GM19463 (cell line): ENCODE measurements around the gene CHRNB1.

ENCODE experiments used
- ATAC-seq: cut with Tn5 transposase; IDR thresholded peaks from one replicate; pipeline ENCODE4 v1.9.1; 2021; ENCODE audit warnings: mild to moderate bottlenecking, moderate library complexity; ENCODE audit not compliant: unreplicated experiment

Gene CHRNB1

DNA sequence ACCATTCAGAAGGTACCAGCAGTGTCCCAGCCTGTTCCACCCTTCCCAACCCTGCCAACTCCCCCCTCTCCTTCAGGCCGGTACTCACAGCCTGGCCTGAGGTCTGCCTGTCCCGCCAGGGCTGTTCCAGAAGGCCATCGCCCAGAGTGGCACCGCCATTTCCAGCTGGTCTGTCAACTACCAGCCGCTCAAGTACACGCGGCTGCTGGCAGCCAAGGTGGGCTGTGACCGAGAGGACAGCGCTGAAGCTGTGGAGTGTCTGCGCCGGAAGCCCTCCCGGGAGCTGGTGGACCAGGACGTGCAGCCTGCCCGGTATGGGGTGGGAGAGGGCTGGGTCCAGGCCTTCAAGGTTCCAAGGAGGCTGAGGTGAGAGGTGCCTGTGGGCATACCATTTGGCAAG is 30.0 kb upstream of the CHRNB1 start:
- ATAC-seq, result no peak

DNA sequence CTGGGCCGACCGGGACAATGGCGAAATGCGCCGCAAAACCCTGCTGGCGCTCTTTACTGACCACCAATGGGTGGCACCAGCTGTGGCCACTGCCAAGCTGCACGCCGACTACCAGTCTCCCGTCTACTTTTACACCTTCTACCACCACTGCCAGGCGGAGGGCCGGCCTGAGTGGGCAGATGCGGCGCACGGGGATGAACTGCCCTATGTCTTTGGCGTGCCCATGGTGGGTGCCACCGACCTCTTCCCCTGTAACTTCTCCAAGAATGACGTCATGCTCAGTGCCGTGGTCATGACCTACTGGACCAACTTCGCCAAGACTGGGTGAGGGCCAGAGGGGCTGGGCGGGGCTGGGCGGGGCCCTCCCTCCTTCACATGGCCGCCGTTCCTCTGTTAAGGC is 29.1 kb upstream of the CHRNB1 start:
- ATAC-seq, result no peak

- no peak for ATAC-seq
Measured at GRCh38 chr17:7416323-7416722, 28.5 kb upstream of the CHRNB1 start.

DNA sequence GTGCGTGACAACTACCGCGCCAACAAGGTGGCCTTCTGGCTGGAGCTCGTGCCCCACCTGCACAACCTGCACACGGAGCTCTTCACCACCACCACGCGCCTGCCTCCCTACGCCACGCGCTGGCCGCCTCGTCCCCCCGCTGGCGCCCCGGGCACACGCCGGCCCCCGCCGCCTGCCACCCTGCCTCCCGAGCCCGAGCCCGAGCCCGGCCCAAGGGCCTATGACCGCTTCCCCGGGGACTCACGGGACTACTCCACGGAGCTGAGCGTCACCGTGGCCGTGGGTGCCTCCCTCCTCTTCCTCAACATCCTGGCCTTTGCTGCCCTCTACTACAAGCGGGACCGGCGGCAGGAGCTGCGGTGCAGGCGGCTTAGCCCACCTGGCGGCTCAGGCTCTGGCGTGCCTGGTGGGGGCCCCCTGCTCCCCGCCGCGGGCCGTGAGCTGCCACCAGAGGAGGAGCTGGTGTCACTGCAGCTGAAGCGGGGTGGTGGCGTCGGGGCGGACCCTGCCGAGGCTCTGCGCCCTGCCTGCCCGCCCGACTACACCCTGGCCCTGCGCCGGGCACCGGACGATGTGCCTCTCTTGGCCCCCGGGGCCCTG is 27.7 kb upstream of the CHRNB1 start:
- no peak for ATAC-seq

- ATAC-seq, result no peak
Measured at GRCh38 chr17:7418472-7419152, 26.2 kb upstream of the CHRNB1 start.

GRCh38 chr17:7419819-7420610 is 24.8 kb upstream of the CHRNB1 start, which contains the start of gene SPEM1:
SPEM1 (plus strand) TSS chr17:7420324; CDS start chr17:7420385, 61 bp downstream.
- ATAC-seq, result no peak

- no peak for ATAC-seq
Measured at GRCh38 chr17:7421186-7421585, 23.7 kb upstream of the CHRNB1 start.

DNA sequence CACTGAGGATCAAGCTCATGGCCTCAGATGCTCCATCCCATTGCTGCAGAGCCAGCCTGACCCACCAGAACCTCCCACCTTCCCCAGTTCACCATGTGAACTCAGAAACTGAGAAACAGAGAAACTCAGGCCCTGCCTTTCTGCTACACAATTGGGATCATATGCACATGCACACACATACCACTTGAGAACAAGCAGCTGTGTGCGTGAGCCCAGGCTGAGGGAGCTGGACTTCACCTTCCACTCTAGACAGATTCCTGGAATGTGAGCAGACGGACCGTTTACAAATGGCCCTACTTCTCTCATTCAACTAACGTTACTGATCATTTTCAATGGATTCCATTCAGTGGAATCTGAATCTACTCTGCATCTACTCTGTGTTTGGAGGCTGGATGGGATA is 21.2 kb upstream of the CHRNB1 start:
- no peak for ATAC-seq

DNA sequence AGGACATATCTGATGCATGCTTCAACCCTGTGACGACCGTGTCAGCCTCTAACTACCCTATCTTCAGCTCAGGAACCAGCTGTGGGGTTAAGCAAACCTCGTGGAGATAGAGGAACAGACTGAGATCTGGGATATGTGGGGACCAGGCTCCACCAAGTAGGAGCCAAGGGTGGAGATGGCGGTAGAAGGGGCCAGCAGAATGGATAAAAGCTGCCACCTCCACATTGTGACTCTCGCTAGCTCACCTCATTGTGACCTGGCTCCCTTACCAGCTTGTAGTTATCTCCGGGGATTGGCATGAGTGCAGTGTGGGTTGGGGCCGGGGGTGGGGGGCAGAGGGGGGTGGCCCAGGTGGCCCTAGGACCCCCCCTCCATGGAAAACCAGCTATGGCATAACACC is 19.5 kb upstream of the CHRNB1 start, which contains the start of gene SPEM2:
Gene SPEM2, plus strand, starts transcription at position 301 of the 400 bp plus-strand sequence. Its CDS starts 73 bp downstream, at position 374.
- ATAC-seq, result no peak

- ATAC-seq, result no peak
Measured at GRCh38 chr17:7425756-7426155, 19.1 kb upstream of the CHRNB1 start.

- ATAC-seq, result no peak
Measured at GRCh38 chr17:7426203-7426863, 18.5 kb upstream of the CHRNB1 start.

GRCh38 chr17:7426896-7427489 is 17.9 kb upstream of the CHRNB1 start:
- no peak for ATAC-seq

DNA sequence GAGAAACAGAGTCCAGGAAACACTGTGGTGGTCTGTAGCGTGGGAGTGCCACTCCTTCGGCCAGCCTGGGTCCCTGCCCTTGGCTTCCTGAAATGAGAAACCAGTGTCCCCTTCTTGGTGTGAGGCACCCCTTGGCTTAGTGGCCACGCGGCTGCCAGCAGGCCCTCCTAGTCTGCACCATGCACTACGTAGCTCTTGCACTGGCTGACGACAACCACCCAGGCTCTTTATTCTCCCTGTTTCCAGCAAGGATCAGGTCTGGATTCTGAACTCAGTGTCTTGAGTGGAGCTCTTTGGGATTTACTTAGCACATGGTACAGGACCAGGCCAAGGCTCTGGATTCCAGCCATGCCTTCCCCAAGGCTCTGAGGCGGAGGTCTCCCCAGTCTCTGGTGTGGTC is 17.3 kb upstream of the CHRNB1 start:
- ATAC-seq, result no peak

DNA sequence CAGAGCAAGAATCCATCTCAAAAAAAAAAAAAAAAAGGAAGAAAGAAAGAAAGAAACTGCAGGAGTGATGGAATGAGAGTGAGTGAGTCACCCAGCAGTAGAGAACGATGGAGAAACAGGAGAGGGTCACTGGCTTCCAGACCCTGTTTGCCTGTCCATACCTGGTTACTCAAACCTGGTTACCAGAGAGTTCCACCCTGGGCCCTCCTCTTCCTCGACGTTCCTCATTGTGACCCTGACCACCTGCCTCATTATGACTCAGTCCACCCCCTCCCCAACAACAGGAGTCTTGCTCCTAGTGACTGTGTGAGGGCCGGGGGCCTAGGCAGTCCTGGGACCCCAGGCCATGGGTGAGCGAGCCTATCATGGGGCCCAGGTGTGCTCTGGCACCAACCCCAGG is 16.3 kb upstream of the CHRNB1 start, which contains the start of gene SPEM3:
Gene SPEM3, plus strand, starts transcription at position 301 of the 400 bp plus-strand sequence. Its CDS starts 46 bp downstream, at position 347.
- ATAC-seq, result no peak

GRCh38 chr17:7429722-7430121 is 15.1 kb upstream of the CHRNB1 start:
- ATAC-seq, result no peak

- no peak for ATAC-seq
Measured at GRCh38 chr17:7431231-7431630, 13.6 kb upstream of the CHRNB1 start.

DNA sequence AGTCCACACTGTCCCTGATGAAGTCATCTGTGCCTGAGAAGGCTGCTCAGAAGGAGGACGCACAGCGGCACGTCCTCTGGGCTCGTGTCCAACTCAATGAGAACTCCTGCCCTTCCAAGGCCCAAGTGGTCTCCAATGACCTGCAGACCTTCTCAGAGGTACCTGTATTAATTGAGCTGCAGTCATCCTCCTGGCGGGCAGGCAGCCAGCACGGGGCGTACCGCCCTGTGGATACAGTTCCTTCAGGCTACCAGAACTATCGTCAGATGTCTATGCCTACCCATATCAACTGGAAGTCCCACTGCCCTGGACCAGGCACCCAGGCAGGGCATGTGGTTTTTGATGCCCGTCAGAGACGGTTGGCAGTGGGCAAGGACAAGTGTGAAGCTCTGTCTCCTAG is 12.6 kb upstream of the CHRNB1 start:
- ATAC-seq, result no peak

GRCh38 chr17:7435676-7436555 is 8.9 kb upstream of the CHRNB1 start:
- ATAC-seq, result no peak

DNA sequence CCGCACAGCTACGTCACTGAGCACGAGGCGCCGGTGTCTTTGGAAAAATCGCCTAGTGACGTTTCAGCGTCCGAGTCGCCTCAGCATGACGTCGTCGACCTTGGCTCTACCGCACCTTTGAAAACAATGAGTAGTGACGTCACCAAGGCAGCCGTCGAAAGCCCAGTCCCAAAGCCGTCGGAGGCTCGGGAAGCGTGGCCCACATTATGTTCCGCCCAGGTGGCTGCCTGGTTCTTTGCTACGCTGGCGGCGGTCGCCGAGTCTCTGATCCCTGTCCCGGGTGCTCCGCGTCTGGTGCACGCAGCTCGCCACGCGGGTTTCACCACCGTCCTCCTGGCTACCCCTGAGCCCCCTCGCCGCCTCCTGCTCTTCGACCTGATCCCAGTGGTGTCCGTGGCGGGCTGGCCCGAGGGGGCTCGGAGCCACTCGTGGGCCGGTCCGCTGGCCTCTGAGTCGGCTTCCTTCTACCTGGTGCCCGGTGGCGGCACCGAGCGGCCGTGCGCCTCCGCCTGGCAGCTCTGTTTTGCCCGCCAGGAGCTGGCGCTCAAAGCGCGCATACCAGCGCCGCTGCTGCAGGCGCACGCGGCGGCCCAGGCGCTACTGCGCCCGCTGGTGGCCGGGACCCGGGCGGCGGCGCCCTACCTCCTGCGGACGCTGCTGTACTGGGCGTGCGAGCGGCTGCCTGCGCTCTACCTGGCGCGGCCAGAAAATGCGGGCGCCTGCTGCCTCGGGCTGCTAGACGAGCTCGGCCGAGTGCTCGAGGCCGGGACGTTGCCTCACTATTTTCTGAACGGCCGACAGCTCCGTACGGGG is 8.1 kb upstream of the CHRNB1 start:
- no peak for ATAC-seq
